ENCODE measurements around the gene NDUFV2.

The NDUFV2 gene

DNA sequence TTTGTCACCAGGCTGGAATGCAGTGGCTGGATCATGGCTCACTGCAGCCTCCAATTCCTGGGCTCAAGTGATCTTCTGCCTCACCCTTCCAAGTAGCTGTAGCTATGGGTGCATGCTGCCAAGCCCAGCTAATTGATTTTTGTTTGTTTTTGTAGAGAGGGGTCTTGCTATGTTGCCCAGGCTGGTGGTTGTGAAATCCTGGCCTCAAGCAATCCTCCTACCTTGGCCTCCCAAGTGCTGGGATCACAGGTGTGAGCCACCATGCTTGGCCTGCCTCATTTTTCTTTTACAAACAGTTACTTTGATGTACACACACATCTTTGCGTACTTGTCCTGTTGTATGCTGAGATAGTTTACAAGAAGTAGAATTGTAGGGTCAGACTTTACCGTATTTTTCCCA lies 21.0 kb downstream of the NDUFV2 start:
- Mint-ChIP-seq H3K36me3 (ENCODE audit: low read depth) (peaks cover 76% of the 10 kb centered on the region), H3K4me3 (no peak overlapping the region)
- no peak for DNase-seq

GRCh38 chr18:9124824-9125223 lies 22.3 kb downstream of the NDUFV2 start:
- Mint-ChIP-seq H3K4me3 (no peak overlapping the region), H3K27ac (no peak overlapping the region), H3K27me3 (ENCODE audit: low read depth, poor library complexity) (no peaks in the 10 kb centered on the region), H3K36me3 (ENCODE audit: low read depth) (peaks cover 79% of the 10 kb centered on the region), H3K9me3 (no peaks in the 10 kb centered on the region), H3K4me1 (no peaks in the 10 kb centered on the region)
- no peak for TF ChIP-seq CTCF (IDR thresholded peaks at IDR 0.05)
- no peak for DNase-seq

More for the DNA sequence above, 21.0 kb downstream of the NDUFV2 start:
- H3K4me1 Mint-ChIP-seq: no peaks in the 10 kb centered on the region
- H3K27ac Mint-ChIP-seq: no peak overlapping the region
- H3K9me3 Mint-ChIP-seq: no peaks in the 10 kb centered on the region
- TF ChIP-seq CTCF (IDR thresholded peaks at IDR 0.05): no peak
- H3K27me3 Mint-ChIP-seq (ENCODE audit: low read depth, poor library complexity): no peaks in the 10 kb centered on the region

DNA sequence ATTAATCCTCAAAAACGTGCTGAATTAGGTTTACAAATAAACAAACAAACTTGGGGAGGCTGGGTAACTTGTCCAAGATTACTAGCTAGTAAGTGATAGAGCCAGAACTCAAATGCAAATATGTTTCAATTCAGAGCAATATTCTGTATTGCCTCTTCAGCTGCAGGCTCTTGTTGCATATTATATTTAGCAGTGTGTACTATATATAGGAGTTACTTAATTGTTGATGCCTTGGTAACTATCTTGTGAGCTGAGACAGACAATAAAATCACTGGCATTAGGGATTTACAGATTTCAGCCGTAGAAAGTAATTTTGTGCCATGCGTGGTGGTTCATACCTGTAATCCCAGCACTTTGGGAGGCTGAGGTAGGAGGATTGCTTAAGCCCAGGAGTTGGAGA lies 23.8 kb downstream of the NDUFV2 start:
- H3K36me3 Mint-ChIP-seq (ENCODE audit: low read depth): peaks cover 76% of the 10 kb centered on the region
- H3K27ac Mint-ChIP-seq: no peak overlapping the region
- no peak for TF ChIP-seq CTCF (IDR thresholded peaks at IDR 0.05)

GRCh38 chr18:9130195-9130594 lies 27.7 kb downstream of the NDUFV2 start:
- no peak for TF ChIP-seq CTCF (IDR thresholded peaks at IDR 0.05)
- DNase-seq: no peak
- H3K27ac Mint-ChIP-seq: no peak overlapping the region
- H3K4me3 Mint-ChIP-seq: no peak overlapping the region
- H3K4me1 Mint-ChIP-seq: peaks cover 11% of the 10 kb centered on the region
- no peaks in the 10 kb centered on the region for H3K9me3 Mint-ChIP-seq
- peaks cover 2% of the 10 kb centered on the region for H3K27me3 Mint-ChIP-seq (ENCODE audit: low read depth, poor library complexity)
- peaks cover 68% of the 10 kb centered on the region for H3K36me3 Mint-ChIP-seq (ENCODE audit: low read depth)

More for the DNA sequence above, 23.8 kb downstream of the NDUFV2 start:
- Mint-ChIP-seq H3K4me1 (no peaks in the 10 kb centered on the region), H3K27me3 (ENCODE audit: low read depth, poor library complexity) (no peaks in the 10 kb centered on the region), H3K9me3 (no peaks in the 10 kb centered on the region), H3K4me3 (no peak overlapping the region)
- no peak for DNase-seq

DNA sequence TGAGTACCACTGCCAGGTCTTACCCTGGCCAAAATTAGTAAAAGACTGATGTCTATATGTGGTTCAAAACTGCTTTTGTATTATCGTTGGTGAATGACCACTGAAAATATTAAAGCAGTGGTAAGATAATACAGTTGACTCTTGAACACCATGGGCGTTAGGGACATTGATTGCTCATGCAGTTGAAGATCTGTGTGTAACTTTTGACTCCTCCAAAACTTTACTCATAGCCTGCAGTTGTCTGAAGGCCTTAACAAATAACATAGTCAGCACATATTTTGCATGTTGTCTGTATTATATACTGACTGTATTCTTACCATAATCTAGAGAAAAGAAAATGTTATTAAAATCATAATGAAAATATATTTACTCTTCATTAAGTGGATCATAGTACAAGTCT lies 28.3 kb downstream of the NDUFV2 start:
- H3K9me3 Mint-ChIP-seq: no peaks in the 10 kb centered on the region
- H3K36me3 Mint-ChIP-seq (ENCODE audit: low read depth): peaks cover 61% of the 10 kb centered on the region
- peaks cover 17% of the 10 kb centered on the region for H3K4me1 Mint-ChIP-seq
- H3K27ac Mint-ChIP-seq: no peak overlapping the region
- no peak overlapping the region for H3K4me3 Mint-ChIP-seq
- DNase-seq: no peak
- H3K27me3 Mint-ChIP-seq (ENCODE audit: low read depth, poor library complexity): peaks cover 2% of the 10 kb centered on the region
- TF ChIP-seq CTCF (IDR thresholded peaks at IDR 0.05): no peak

GRCh38 chr18:9132628-9133027 lies 30.1 kb downstream of the NDUFV2 start:
- peaks cover 18% of the 10 kb centered on the region for H3K4me1 Mint-ChIP-seq
- H3K4me3 Mint-ChIP-seq: no peak overlapping the region
- no peak overlapping the region for H3K27ac Mint-ChIP-seq
- no peak for DNase-seq
- H3K27me3 Mint-ChIP-seq (ENCODE audit: low read depth, poor library complexity): peaks cover 2% of the 10 kb centered on the region
- H3K36me3 Mint-ChIP-seq (ENCODE audit: low read depth): peaks cover 46% of the 10 kb centered on the region
- no peak for TF ChIP-seq CTCF (IDR thresholded peaks at IDR 0.05)
- H3K9me3 Mint-ChIP-seq: no peaks in the 10 kb centered on the region

Data from nephron progenitor cell (in vitro differentiated cells).